ENCODE data around the gene SUSD6.

SUSD6 gene

DNA sequence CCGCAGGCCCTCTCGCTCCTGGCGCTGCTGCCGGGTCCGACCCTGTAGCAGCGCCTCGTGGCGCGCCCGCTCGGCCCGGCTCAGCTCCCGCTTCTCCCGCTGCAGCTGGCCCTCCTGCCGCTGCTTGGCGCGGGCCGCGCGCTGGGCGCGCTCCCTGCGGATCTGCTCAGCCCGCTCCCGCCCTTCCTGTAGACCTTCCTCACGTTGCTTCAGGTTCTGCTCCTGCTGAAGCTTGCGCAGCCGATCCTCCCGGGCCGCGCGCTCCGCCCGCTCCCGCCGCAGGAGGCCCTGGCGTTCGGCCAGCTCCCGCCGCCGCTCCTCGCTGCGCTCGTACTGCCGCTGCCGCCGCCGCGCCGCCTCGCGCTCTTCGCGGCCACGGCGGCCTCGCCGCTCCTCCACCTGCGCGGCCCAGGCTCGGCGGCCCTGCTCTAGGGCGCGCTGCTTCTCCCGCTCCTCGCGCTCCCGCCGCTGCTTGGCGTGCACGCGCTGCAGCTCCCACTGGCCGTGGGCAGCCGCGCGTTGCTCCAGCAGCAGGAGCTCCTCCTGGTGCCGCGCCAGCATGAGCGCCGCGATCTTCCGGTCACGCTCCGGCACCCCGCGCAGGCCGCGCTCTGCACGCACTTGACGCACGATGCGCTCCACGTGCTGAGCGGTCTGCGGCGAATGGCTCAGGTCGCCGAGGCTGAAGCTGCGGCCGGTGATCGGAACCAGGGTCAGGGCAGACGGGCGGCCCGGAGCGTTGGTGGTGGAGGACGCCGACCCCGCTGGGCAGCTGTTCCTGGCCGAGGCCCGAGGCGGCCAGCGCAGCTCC is 39.2 kb upstream of the SUSD6 start:
- no peak for TF ChIP-seq EZH2 (optimal IDR thresholded peaks at IDR 0.05; ENCODE audit: low read depth, low read length)
- TF ChIP-seq, protein P1, sequence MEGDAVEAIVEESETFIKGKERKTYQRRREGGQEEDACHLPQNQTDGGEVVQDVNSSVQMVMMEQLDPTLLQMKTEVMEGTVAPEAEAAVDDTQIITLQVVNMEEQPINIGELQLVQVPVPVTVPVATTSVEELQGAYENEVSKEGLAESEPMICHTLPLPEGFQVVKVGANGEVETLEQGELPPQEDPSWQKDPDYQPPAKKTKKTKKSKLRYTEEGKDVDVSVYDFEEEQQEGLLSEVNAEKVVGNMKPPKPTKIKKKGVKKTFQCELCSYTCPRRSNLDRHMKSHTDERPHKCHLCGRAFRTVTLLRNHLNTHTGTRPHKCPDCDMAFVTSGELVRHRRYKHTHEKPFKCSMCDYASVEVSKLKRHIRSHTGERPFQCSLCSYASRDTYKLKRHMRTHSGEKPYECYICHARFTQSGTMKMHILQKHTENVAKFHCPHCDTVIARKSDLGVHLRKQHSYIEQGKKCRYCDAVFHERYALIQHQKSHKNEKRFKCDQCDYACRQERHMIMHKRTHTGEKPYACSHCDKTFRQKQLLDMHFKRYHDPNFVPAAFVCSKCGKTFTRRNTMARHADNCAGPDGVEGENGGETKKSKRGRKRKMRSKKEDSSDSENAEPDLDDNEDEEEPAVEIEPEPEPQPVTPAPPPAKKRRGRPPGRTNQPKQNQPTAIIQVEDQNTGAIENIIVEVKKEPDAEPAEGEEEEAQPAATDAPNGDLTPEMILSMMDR (IDR thresholded peaks at IDR 0.05; ENCODE audit: low read length), result no peak
- TF ChIP-seq EZH2phosphoT487 (IDR thresholded peaks at IDR 0.05; ENCODE audit: low read length), result no peak
- H3K27me3 ChIP-seq (replicated peaks; ENCODE audit: insufficient read depth, low read length), result no peaks in the 10 kb centered on the region
- H2AFZ ChIP-seq (ENCODE audit: low read length), result no peak overlapping the region
- H3K4me1 ChIP-seq (ENCODE audit: low read length), result no peaks in the 10 kb centered on the region
- H3K9me3 ChIP-seq (replicated peaks; ENCODE audit: insufficient read depth, low read length), result no peaks in the 10 kb centered on the region
- H3K36me3 ChIP-seq (replicated peaks; ENCODE audit: insufficient read depth, low read length), result no peaks in the 10 kb centered on the region
- no peak overlapping the region for H3K27ac ChIP-seq (ENCODE audit: low read length)
- no peak overlapping the region for H3K9ac ChIP-seq (ENCODE audit: low read length)
- H4K20me1 ChIP-seq (ENCODE audit: insufficient read depth, low read length), result no peaks in the 10 kb centered on the region
- no peaks in the 10 kb centered on the region for H3F3A ChIP-seq (ENCODE audit: insufficient read depth, low read length)
- no peaks in the 10 kb centered on the region for H3K9me2 ChIP-seq (replicated peaks; ENCODE audit: insufficient read depth, low read length)
- no peak overlapping the region for H3K4me3 ChIP-seq (ENCODE audit: low read length)
- no peak overlapping the region for H3K4me2 ChIP-seq (ENCODE audit: low read depth, low read length)
- DNase-seq, result no peak
- no peaks in the 10 kb centered on the region for H3K79me2 ChIP-seq (ENCODE audit: low read length)

DNA sequence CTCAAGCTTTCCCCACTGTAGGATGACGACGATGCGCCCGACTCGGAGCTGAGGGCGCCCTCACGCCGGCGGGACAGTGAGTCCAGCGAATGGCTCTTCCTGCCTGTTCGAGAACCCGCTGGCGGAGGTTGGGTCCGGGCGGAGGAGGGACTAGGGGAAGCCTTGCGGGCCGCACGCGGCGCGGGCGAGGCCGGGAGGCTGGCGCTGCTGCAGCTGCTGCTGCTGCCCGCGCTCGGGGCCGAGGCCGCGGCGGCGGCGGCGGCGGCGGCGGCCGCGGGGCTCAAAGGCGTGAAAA is 38.6 kb upstream of the SUSD6 start:
- no peak overlapping the region for H3K4me2 ChIP-seq (ENCODE audit: low read depth, low read length)
- no peak overlapping the region for H3K9ac ChIP-seq (ENCODE audit: low read length)
- TF ChIP-seq EZH2phosphoT487 (IDR thresholded peaks at IDR 0.05; ENCODE audit: low read length) (no peak), EZH2 (optimal IDR thresholded peaks at IDR 0.05; ENCODE audit: low read depth, low read length) (no peak)
- TF ChIP-seq, protein P1 (IDR thresholded peaks at IDR 0.05; ENCODE audit: low read length), result no peak
- no peaks in the 10 kb centered on the region for H3F3A ChIP-seq (ENCODE audit: insufficient read depth, low read length)
- no peaks in the 10 kb centered on the region for H3K4me1 ChIP-seq (ENCODE audit: low read length)
- no peak for DNase-seq
- no peak overlapping the region for H2AFZ ChIP-seq (ENCODE audit: low read length)
- no peaks in the 10 kb centered on the region for H3K79me2 ChIP-seq (ENCODE audit: low read length)
- no peaks in the 10 kb centered on the region for H3K9me2 ChIP-seq (replicated peaks; ENCODE audit: insufficient read depth, low read length)
- H4K20me1 ChIP-seq (ENCODE audit: insufficient read depth, low read length), result no peaks in the 10 kb centered on the region
- no peaks in the 10 kb centered on the region for H3K36me3 ChIP-seq (replicated peaks; ENCODE audit: insufficient read depth, low read length)
- no peak overlapping the region for H3K27ac ChIP-seq (ENCODE audit: low read length)
- H3K9me3 ChIP-seq (replicated peaks; ENCODE audit: insufficient read depth, low read length), result no peaks in the 10 kb centered on the region
- H3K27me3 ChIP-seq (replicated peaks; ENCODE audit: insufficient read depth, low read length), result no peaks in the 10 kb centered on the region
- H3K4me3 ChIP-seq (ENCODE audit: low read length), result no peak overlapping the region

DNA sequence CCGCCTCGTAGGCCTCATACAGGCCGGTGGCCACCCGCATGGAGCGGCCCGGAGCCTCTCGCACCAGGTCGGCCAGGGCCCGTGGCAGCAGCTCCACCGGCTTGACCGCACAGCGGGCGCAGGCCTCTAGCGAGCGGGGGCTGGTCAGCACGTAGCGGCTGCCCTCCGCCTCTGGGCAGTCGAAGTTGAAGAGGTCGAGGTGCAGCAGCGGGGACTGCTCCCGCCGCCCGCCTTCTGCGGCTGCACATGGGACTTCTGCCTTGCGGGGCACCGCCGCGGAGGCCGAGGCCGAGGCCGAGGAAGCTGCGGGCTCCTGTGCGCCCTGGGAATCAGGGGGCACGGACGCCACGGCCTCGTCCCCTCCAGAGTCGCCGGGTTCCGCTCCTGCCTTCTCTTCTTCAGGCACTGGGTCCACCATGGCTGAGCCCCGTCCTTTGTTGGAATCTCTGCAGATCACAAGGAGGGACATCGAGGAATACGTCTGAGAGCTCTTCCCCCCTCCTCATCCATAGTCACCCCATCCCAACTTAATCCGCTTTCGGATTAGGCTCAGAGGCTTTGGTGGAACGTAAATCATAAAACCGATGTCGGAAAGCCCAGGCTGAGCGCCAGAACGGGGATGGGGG is 38.1 kb upstream of the SUSD6 start:
- Histone ChIP-seq H3K4me2 (ENCODE audit: low read depth, low read length) (no peak overlapping the region), H3K9me3 (replicated peaks; ENCODE audit: insufficient read depth, low read length) (no peaks in the 10 kb centered on the region), H3K9me2 (replicated peaks; ENCODE audit: insufficient read depth, low read length) (no peaks in the 10 kb centered on the region), H3K9ac (ENCODE audit: low read length) (no peak overlapping the region), H3K27me3 (replicated peaks; ENCODE audit: insufficient read depth, low read length) (no peaks in the 10 kb centered on the region), H3K36me3 (replicated peaks; ENCODE audit: insufficient read depth, low read length) (no peaks in the 10 kb centered on the region), H3K4me1 (ENCODE audit: low read length) (no peaks in the 10 kb centered on the region), H3K4me3 (ENCODE audit: low read length) (no peak overlapping the region), H3K27ac (ENCODE audit: low read length) (no peak overlapping the region), H3K79me2 (ENCODE audit: low read length) (no peaks in the 10 kb centered on the region), H2AFZ (ENCODE audit: low read length) (no peak overlapping the region), H4K20me1 (ENCODE audit: insufficient read depth, low read length) (no peaks in the 10 kb centered on the region), H3F3A (ENCODE audit: insufficient read depth, low read length) (no peaks in the 10 kb centered on the region)
- TF ChIP-seq EZH2phosphoT487 (IDR thresholded peaks at IDR 0.05; ENCODE audit: low read length) (no peak), EZH2 (optimal IDR thresholded peaks at IDR 0.05; ENCODE audit: low read depth, low read length) (no peak)
- TF ChIP-seq, protein P1 (IDR thresholded peaks at IDR 0.05; ENCODE audit: low read length), result no peak
- no peak for DNase-seq

Measured in MM.1S (cell line).